ENCODE measurements around the gene ADAMTS3. TPM values are rescaled to one million over a fixed set of nuclear protein-coding genes. Genes with fewer than 3 reads are reported as not detected.
A peak's percentile ranks its signal among the peaks of the same experiment; 100 is the strongest.

ADAMTS3 gene
- total RNA-seq, 4 donors from 2014 or later = 0.18 to 0.41 (median 0.23) TPM; not detected in 1

DNA sequence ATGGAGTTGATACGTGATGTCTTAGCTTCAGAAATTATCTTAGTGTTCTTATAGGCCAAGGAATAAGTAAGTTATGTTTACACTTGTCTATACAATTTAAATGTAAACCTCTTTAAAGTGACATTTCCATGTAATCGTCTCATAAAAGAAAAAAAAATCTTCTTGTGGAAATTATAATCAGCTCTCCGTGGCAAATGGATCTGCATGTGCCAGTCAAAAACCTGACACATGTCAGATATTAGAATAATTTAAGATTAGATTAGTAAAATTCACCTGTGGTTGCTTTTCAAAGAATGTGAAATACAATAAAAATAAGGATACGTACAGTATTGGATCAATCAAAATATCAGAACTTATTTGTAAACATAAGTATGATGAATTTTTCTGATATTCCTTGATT lies 263.9 kb downstream of the ADAMTS3 start:
- intact Hi-C loops (cut with DNase I; ENCODE audit: low total_unique reads) = no loop called here
- Histone ChIP-seq H3K36me3 (no peaks in the 10 kb centered on the region), H3K4me1 (no peaks in the 10 kb centered on the region), H3K9me3 (no peaks in the 10 kb centered on the region), H3K4me3 (no peak overlapping the region), H3K27me3 (no peaks in the 10 kb centered on the region), H3K27ac (no peak overlapping the region)
- DNase-seq (no peak), ATAC-seq (no peak)
- TF ChIP-seq POLR2A (IDR thresholded peaks at IDR 0.05) = no peak
- TF ChIP-seq, protein P1, sequence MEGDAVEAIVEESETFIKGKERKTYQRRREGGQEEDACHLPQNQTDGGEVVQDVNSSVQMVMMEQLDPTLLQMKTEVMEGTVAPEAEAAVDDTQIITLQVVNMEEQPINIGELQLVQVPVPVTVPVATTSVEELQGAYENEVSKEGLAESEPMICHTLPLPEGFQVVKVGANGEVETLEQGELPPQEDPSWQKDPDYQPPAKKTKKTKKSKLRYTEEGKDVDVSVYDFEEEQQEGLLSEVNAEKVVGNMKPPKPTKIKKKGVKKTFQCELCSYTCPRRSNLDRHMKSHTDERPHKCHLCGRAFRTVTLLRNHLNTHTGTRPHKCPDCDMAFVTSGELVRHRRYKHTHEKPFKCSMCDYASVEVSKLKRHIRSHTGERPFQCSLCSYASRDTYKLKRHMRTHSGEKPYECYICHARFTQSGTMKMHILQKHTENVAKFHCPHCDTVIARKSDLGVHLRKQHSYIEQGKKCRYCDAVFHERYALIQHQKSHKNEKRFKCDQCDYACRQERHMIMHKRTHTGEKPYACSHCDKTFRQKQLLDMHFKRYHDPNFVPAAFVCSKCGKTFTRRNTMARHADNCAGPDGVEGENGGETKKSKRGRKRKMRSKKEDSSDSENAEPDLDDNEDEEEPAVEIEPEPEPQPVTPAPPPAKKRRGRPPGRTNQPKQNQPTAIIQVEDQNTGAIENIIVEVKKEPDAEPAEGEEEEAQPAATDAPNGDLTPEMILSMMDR (IDR thresholded peaks at IDR 0.05 in 4 of 5, conservative IDR thresholded peaks at IDR 0.05 in 1 of 5) = no peak
- in situ Hi-C loops (cut with MboI; ENCODE audit: low sequenced_read_pairs in 4 of 4) = loop anchor here in 1 of 4 donors (25.0 kb wide), 1 partner anchor 707 kb away; no protein-coding TSS in a partner anchor

DNA sequence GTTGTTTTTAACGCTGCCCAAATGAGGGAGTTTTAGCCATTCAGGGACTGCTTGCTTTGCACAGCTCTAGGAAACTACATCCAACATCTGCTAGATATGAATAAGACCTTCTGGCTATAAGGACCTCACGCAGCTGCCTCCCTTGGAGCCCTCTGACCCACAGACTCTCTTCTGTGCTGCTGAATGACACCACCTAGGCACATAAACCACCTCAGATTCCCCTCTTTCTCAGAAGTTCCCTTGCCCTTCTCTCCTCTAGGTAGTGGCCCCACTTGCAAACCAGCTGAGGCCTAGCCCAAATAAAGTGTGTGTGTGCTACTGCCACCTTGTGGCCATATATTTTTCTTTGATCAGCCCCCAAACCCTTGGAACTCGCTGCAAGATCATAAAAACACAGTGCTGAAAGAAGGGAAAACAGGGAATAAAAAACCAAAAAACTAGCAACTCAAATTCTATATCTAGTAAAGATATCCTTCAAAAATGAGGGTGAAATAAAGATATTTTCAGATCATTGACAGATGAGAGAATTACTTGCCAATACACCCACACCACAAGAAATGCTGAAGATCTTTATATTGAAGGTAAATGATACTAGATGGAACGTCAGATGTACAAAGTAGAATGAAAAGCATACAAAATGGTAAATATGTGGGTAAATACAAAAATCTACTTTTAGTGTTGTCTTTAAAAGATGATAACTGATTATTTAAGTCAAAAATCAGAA lies 265.9 kb downstream of the ADAMTS3 start:
- in situ Hi-C loops (cut with MboI; ENCODE audit: low sequenced_read_pairs in 4 of 4) = loop anchor here in 1 of 4 donors (25.0 kb wide), 1 partner anchor 709 kb away; no protein-coding TSS in a partner anchor
- TF ChIP-seq POLR2A (IDR thresholded peaks at IDR 0.05) = no peak
- TF ChIP-seq, protein P1 (IDR thresholded peaks at IDR 0.05 in 4 of 5, conservative IDR thresholded peaks at IDR 0.05 in 1 of 5) = peak in 3 of 5 experiments; percentile 26 to 54 (median 45)
- no peaks in the 10 kb centered on the region for H3K4me1 ChIP-seq
- H3K9me3 ChIP-seq = no peaks in the 10 kb centered on the region
- H3K36me3 ChIP-seq = no peaks in the 10 kb centered on the region
- ATAC-seq (no peak), DNase-seq (no peak)
- H3K4me3 ChIP-seq = no peak overlapping the region
- H3K27ac ChIP-seq = no peak overlapping the region
- intact Hi-C loops (cut with DNase I; ENCODE audit: low total_unique reads) = no loop called here
- no peaks in the 10 kb centered on the region for H3K27me3 ChIP-seq

DNA sequence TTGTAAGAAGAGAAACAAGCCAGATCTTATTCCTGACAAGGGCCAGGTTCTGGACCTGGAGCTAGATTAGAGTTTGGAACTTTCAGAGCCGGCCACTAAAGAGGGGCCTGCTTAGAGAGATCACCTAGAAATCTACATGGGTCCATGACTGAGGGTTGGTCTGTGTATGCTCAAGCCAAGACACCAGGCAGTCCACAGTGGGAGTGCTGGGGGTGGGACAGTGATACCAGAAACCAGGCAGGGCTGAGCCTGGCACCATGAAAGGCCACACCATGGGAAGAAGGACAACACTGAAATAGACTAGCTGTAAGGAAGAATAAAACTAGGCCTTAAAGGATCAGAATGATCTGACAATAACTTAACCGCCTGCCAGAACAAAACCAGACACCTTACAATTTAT lies 267.3 kb downstream of the ADAMTS3 start:
- intact Hi-C loops (cut with DNase I; ENCODE audit: low total_unique reads) (no loop called here), in situ Hi-C loops (cut with MboI; ENCODE audit: low sequenced_read_pairs in 4 of 4) (loop anchor here in 1 of 4 donors (25.0 kb wide), 1 partner anchor 711 kb away; no protein-coding TSS in a partner anchor)
- H3K27ac ChIP-seq = no peak overlapping the region
- H3K4me1 ChIP-seq = no peaks in the 10 kb centered on the region
- no peaks in the 10 kb centered on the region for H3K27me3 ChIP-seq
- TF ChIP-seq, protein P1 (IDR thresholded peaks at IDR 0.05 in 4 of 5, conservative IDR thresholded peaks at IDR 0.05 in 1 of 5) = no peak
- no peak for TF ChIP-seq POLR2A (IDR thresholded peaks at IDR 0.05)
- no peak overlapping the region for H3K4me3 ChIP-seq
- ATAC-seq (no peak), DNase-seq (no peak)
- no peaks in the 10 kb centered on the region for H3K9me3 ChIP-seq
- no peaks in the 10 kb centered on the region for H3K36me3 ChIP-seq

DNA sequence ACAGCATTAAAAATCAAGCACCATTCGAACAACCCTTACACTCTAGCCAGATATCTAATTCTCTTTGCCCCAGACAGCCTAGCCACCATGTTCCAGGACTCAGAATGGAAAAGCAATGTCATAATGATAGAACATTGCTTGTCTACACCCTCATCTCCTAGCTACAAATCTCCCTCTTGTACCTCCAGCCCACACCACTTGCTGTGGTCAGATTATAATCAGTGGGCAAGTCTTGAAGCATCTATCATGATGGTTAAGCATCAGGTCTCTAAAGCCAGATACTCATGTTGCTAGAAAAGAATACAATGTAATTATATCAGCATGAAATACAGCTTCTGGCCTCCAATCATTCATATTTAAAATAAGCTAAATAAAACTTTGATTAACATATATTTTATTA lies 268.9 kb downstream of the ADAMTS3 start:
- Histone ChIP-seq H3K27me3 (no peaks in the 10 kb centered on the region), H3K27ac (no peak overlapping the region), H3K4me1 (no peaks in the 10 kb centered on the region), H3K9me3 (no peaks in the 10 kb centered on the region), H3K4me3 (no peak overlapping the region), H3K36me3 (no peaks in the 10 kb centered on the region)
- ATAC-seq (no peak), DNase-seq (no peak)
- TF ChIP-seq, protein P1 (IDR thresholded peaks at IDR 0.05 in 4 of 5, conservative IDR thresholded peaks at IDR 0.05 in 1 of 5) = no peak
- no peak for TF ChIP-seq POLR2A (IDR thresholded peaks at IDR 0.05)
- in situ Hi-C loops (cut with MboI; ENCODE audit: low sequenced_read_pairs in 4 of 4) = loop anchor here in 1 of 4 donors (25.0 kb wide), 1 partner anchor 712 kb away; no protein-coding TSS in a partner anchor
- intact Hi-C loops (cut with DNase I; ENCODE audit: low total_unique reads) = no loop called here
